T-helper 1 cell treated with Interleukin-12 subunit alpha and Interleukin-12 subunit beta and Interleukin-4 antibody, amounts not matched to agents 30 μg/mL and 1 μg/mL, for 36 hours (primary cell): ENCODE data around the gene UNC93B1.
A peak's percentile ranks its signal among the peaks of the same experiment; 100 is the strongest.
"Not testable (repeated sequence)": the region's sequence is repeated elsewhere in the genome, so short reads cannot be mapped to it uniquely, and the experiment has no call there.

Experiments
- H3K27ac Mint-ChIP-seq: one replicate; pipeline ENCODE4 v1.8.0; 2021; ENCODE audit warnings: mild to moderate bottlenecking, mixed read lengths
- H3K27me3 Mint-ChIP-seq: one replicate; pipeline ENCODE4 v1.8.0; 2021; ENCODE audit warnings: low read depth, mixed read lengths
- H3K36me3 Mint-ChIP-seq: one replicate; pipeline ENCODE4 v1.8.0; 2021; ENCODE audit warnings: low read depth, mixed read lengths
- H3K4me1 Mint-ChIP-seq: one replicate; pipeline ENCODE4 v1.8.0; 2021; ENCODE audit warnings: low read depth, mixed read lengths
- H3K4me3 Mint-ChIP-seq: one replicate; pipeline ENCODE4 v1.8.0; 2021; ENCODE audit warnings: mild to moderate bottlenecking, moderate library complexity, mixed read lengths
- H3K9me3 Mint-ChIP-seq: one replicate; pipeline ENCODE4 v1.8.0; 2021; ENCODE audit warnings: mixed read lengths

Gene UNC93B1

GRCh38 chr11:67974746-67975145, 29.2 kb downstream of the UNC93B1 start:
- H3K4me1 Mint-ChIP-seq, H3K4me3 Mint-ChIP-seq, H3K36me3 Mint-ChIP-seq, H3K27me3 Mint-ChIP-seq, H3K9me3 Mint-ChIP-seq, H3K27ac Mint-ChIP-seq: not testable (repeated sequence)

- H3K27ac Mint-ChIP-seq: not testable (repeated sequence)
Measured at GRCh38 chr11:67965830-67966348, 38.0 kb downstream of the UNC93B1 start.

GRCh38 chr11:67964746-67965145, 39.2 kb downstream of the UNC93B1 start:
- H3K36me3 Mint-ChIP-seq, H3K4me1 Mint-ChIP-seq, H3K9me3 Mint-ChIP-seq, H3K27ac Mint-ChIP-seq, H3K4me3 Mint-ChIP-seq: not testable (repeated sequence)
- H3K27me3 Mint-ChIP-seq: peaks cover 13% of the 10 kb centered on the region

More at GRCh38 chr11:67965830-67966348, 38.0 kb downstream of the UNC93B1 start:
- not testable (repeated sequence) for H3K4me1 Mint-ChIP-seq, H3K36me3 Mint-ChIP-seq, H3K4me3 Mint-ChIP-seq, H3K9me3 Mint-ChIP-seq
- H3K27me3 Mint-ChIP-seq: peaks cover 12% of the 10 kb centered on the region

GRCh38 chr11:67963879-67964278, 40.0 kb downstream of the UNC93B1 start:
- not testable (repeated sequence) for H3K9me3 Mint-ChIP-seq, H3K4me1 Mint-ChIP-seq, H3K27ac Mint-ChIP-seq, H3K36me3 Mint-ChIP-seq, H3K4me3 Mint-ChIP-seq
- H3K27me3 Mint-ChIP-seq: peaks cover 17% of the 10 kb centered on the region

DNA sequence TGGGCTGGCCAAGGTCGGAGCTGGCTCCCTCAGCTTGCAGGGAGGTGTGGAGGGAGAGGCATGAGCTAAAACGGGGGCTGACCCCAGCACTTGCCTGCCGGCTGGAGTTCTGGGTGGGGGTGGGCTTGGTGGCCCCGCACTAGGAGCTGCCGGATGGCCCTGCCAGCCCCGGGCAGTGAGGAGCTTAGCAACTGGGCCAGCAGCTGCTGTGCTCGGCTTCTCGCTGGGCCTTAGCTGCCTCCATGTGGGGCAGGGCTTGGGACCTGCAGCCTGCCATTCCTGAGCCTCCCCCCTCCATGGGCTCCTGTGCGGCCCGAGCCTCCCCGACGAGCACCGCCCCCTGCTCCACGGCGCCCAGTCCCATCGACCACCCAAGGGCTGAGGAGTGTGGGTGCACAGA, 40.7 kb downstream of the UNC93B1 start:
- H3K4me3 Mint-ChIP-seq, H3K9me3 Mint-ChIP-seq, H3K36me3 Mint-ChIP-seq, H3K4me1 Mint-ChIP-seq, H3K27ac Mint-ChIP-seq: not testable (repeated sequence)
- H3K27me3 Mint-ChIP-seq: peaks cover 18% of the 10 kb centered on the region

GRCh38 chr11:67956236-67956635, 47.7 kb downstream of the UNC93B1 start:
- H3K36me3 Mint-ChIP-seq, H3K27ac Mint-ChIP-seq, H3K9me3 Mint-ChIP-seq, H3K4me1 Mint-ChIP-seq: not testable (repeated sequence)
- H3K4me3 Mint-ChIP-seq: peak overlapping the region; percentile 65
- peaks cover 51% of the 10 kb centered on the region for H3K27me3 Mint-ChIP-seq

DNA sequence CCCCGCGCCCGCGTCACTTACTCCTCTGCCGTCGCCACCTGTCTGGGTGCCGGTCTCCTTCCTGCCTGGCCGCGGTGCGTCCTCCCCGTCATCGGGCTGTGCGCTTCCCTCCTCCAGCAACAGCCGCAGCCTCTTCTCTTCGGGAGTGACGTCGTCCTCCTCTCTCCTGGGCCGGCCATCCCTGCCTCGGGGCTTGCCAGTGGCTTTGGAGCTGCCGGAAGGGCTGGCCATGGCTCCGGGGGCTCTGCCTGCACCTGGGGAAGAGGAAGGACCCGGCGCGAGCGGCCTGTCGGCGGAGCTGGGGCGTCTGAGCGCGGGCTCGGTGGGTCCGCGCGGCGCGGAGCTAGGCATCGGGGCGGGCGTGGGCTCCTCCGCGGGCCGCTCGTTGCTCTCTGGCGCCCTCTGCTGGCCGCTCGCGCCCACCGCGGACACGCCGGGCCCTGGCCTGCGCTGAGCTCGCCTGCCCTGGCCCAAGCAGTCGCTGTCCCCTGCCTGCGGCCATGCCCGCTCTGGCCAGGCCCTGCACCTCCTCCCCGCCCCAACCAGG, 48.4 kb downstream of the UNC93B1 start:
- H3K4me3 Mint-ChIP-seq: peak overlapping the region; percentile 81
- not testable (repeated sequence) for H3K9me3 Mint-ChIP-seq, H3K36me3 Mint-ChIP-seq, H3K4me1 Mint-ChIP-seq, H3K27ac Mint-ChIP-seq
- peaks cover 47% of the 10 kb centered on the region for H3K27me3 Mint-ChIP-seq

DNA sequence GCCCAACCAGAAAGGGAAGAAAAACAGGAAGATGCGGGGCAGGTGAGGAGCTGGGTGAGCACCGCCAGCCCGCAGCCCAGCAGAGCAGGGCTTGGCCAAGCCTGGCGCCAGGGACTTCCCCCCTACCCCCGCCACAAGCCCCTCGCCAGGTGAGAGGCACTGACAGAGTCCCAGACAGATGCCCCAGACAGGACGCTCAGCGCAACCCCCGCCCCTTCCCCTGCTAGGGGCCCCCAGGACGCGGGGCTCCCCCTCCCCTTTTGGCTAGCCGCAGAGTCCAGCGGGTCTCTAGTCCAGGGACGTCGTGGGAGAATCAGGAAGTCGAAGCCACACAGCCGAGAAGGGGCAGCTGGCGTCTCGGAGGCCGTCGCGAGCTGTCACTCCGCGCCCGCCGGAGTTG, 48.9 kb downstream of the UNC93B1 start:
- H3K4me1 Mint-ChIP-seq, H3K36me3 Mint-ChIP-seq, H3K9me3 Mint-ChIP-seq: not testable (repeated sequence)
- H3K27me3 Mint-ChIP-seq: peaks cover 47% of the 10 kb centered on the region
- peak overlapping the region; percentile 55 for H3K27ac Mint-ChIP-seq
- H3K4me3 Mint-ChIP-seq: peak overlapping the region; percentile 53

DNA sequence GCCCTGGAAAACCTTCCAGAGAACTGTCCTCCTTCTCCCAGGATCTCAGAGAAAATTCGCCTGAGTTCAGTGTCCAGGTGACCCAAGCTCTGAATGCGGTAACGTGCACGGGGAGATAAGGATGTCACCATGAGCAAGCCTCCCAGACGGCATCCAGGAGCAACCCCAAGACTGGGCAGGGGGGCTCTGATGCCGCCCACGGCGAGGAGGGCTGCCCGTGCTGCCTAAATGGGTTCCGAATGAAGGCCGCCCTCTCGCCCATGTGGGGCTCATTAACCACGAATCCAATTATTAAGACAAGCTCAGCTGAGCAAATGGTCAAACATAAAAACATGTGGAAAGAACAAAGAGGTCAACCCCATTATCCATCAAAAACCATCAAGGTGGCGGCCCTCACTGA, 49.6 kb downstream of the UNC93B1 start:
- not testable (repeated sequence) for H3K36me3 Mint-ChIP-seq, H3K27ac Mint-ChIP-seq, H3K4me1 Mint-ChIP-seq, H3K9me3 Mint-ChIP-seq
- H3K27me3 Mint-ChIP-seq: peaks cover 43% of the 10 kb centered on the region
- H3K4me3 Mint-ChIP-seq: peak overlapping the region; percentile 53

DNA sequence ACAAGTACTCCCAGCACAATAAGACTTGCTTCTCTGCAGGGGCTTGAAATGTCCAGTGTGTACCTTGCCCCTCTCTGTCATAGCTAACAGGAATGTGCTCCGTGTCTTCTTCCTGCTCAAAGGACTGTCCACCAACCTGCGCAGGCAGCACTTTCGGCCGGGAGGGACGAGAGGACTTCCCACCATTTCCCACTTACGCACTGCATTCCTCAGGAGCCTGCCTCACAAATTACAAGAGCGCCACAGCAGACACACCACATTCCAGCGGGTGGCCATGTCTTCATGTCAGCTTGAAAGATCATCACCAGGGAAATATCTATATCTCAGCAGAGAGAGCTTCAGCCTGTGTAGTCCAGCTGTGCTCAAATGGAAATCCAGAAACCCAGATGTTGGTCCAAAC, 53.2 kb downstream of the UNC93B1 start:
- not testable (repeated sequence) for H3K9me3 Mint-ChIP-seq, H3K4me3 Mint-ChIP-seq, H3K27ac Mint-ChIP-seq, H3K36me3 Mint-ChIP-seq, H3K4me1 Mint-ChIP-seq
- H3K27me3 Mint-ChIP-seq: peaks cover 25% of the 10 kb centered on the region

DNA sequence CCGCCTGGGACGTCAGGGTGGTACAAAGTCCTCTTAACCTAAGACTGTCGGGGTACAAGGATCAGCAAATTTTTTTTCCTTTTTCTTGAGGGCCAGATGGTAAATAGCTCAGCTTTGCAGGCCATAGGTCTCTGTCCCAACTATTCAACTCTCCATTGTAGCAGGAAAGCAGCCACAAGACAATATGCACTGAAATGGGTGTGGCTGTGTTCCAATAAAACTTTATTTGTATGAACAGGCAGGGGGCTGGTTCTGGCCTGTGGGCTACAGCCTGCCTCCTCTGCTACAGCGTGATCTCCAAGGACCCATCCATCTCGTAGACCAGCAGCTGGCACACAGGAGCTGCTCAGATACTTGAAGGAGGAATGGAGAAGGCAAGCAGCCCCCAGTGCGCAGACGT, 56.1 kb downstream of the UNC93B1 start:
- not testable (repeated sequence) for H3K4me1 Mint-ChIP-seq, H3K9me3 Mint-ChIP-seq, H3K27me3 Mint-ChIP-seq, H3K36me3 Mint-ChIP-seq, H3K27ac Mint-ChIP-seq, H3K4me3 Mint-ChIP-seq

- not testable (repeated sequence) for H3K27me3 Mint-ChIP-seq, H3K27ac Mint-ChIP-seq, H3K4me1 Mint-ChIP-seq, H3K36me3 Mint-ChIP-seq, H3K4me3 Mint-ChIP-seq, H3K9me3 Mint-ChIP-seq
Measured at GRCh38 chr11:67946403-67946802, 57.5 kb downstream of the UNC93B1 start.

GRCh38 chr11:67943406-67943805, 60.5 kb downstream of the UNC93B1 start:
- H3K27me3 Mint-ChIP-seq, H3K4me1 Mint-ChIP-seq, H3K4me3 Mint-ChIP-seq, H3K9me3 Mint-ChIP-seq, H3K36me3 Mint-ChIP-seq, H3K27ac Mint-ChIP-seq: not testable (repeated sequence)
